Measurements from ENCODE around the gene DENND4A.

The DENND4A gene

DNA sequence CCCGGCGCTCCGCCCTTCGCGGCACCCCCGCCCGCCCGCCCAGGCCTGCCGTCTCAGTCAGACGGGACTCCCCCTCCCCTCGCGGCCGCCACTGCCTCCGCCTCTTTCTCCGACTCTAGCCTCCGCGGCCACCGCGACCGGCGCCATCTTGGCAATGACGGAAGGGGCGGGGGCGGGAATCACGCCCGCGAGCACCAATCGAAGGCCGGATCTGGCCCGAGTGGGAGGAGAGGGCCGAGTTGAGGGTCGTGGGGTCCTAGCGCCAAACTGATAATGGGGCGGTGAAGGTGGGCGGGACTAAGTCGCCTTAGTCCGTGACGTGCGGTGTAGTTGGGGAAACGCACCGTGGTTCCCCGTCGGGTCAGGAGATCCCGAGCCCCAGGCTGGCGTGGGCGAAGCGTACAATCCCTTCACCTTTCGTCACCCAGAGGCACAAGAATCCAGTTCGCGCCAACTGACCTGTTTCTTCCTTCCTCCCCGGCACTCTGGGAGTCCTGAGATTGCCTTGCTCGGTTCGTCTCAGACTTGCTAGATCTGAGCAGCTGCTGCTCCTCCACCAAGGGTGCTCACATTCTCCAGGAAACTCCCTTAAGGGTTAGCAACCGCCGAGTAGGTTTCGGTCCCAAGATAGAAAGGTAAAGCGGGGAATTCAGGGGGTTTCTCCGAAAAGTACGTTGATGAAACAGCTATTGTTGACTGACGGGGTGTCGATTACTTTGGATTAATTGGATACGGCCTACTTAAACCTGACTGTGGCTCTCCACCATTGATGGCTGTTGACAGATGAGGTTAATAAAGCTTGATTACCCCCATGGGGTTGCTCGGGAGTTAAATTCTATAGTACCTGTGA is at the start of gene DENND4A:
DENND4A (minus strand) TSS at position 156 of the 850 bp plus-strand sequence. CDS start 35,843 bp downstream, outside the sequence.
- DNase-seq: peak; percentile 89 to 90

DNA sequence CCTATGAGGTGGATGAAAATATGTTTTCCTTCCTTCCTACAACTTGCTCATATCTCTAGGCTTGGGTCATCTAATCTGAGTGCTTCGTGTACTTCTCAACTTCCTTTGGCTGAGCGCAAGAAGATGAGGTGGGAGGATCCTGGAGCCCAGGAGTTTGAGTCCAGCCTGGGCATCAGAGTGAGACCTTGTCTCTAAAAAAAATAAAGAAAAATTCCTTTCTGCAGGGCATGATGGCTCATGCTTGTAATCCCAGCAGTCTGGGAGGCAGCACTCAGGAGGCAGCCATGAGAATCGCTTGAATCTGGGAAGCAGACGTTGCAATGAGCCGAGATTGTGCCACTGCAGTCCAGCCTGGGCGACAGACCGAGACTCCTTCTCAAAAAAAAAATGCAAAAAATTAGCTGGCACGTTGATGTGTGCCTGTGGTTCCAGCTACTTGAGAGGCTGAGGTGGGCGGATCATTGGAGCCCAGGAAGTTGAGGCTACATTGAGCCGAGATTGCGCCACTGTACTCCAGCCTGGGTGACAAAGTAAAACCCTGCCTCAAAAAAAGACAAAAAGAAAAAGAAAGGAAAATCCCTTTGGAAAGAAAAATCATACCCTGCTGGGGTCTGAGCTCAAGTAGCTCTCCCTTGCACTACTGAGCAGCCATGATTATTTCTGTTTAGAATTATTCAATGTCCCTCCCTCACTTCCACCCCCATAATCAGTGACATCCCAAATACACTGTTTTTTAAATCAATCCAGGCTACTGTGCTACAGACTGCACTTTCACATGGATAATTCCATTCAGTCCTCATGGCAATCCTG is 49.2 kb upstream of the DENND4A start:
- no peak for DNase-seq

DNA sequence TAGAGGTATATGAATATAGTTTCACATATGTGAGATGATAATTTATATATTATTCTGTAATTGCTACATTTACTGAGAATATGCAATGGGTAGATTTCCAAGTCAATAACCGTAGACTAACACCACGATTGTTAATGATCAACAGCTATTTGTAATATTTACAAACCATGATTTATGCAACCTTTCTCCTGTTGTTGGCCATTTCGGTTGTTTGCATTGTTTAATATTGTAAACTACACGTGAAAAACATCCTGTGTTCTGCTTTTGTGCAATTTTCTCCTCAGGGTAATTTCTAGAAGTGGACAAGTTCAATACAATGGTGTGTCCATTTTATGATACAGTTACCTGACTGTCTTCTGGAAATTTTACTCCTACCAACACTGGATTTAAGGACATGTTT is 47.9 kb upstream of the DENND4A start:
- DNase-seq: no peak

DNA sequence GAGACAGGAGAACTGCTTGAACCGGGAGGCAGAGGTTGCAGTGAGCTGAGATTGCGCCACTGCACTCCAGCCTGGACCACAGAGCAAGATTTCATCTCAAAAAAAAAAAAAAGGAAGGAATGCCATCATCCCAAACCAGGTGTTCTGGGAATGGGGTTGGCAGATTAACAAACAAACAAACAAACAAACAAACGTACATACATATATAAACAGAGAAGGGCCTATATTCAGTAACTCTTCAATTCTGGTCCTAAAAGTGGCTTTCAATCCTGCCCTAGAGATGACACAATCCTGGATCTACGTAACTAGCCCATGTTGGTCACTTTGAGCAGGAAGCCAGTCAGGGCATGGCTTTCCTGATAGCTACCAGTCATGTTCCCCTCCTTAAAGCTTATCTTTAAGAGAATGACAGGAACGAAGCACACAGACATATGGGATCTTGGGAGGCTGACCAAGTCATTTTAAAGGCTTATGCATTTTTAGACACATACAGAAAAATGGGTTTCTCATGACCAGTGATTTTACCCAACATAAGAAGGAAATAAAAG is 47.3 kb upstream of the DENND4A start:
- DNase-seq: no peak

DNA sequence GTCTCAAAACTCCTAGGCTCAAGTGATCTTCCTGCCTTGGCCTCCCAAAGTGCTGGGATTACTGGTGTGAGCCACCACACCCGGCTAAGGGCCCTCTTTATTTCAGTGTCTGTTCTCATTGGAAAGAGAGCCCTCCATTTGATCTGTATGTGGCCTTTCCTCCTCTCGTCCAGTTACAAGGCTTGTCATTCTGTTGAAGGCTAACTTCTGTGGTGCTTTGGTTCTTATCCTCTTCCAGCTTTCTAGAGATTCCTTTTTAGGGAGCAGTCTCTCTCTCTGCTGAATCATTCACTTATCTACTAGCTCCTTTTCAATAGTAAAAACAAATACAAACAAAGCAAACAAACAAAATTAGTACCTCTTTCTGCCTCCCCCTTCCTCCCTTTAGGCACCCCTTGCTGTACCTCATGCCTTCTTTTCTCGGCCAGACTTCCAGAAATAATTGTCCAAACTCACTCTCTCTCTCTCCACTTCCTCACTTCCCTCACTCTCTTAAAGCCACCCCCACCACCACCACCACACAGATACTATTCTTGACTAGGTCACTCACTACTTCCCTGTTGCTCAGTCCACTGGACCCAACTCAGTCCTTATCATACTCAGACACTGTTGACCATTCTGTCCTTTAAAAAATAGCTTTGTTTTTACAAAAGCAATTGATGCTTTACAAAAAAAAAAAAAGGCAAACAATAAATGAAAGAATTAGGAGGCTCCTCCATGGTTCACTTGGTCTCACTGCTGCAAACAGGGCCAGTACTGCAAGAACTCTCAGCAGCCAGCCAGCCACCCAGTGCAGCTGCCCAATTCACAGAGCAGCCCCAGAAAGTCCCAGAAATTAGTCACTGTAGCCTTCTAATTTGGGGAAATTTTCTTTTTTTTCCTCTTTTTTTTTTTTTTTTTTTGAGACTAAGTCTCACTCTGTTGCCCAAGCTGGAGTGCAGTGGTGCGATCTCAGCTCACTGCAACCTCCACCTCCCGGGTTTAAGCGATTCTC is 45.5 kb upstream of the DENND4A start:
- no peak for DNase-seq

DNA sequence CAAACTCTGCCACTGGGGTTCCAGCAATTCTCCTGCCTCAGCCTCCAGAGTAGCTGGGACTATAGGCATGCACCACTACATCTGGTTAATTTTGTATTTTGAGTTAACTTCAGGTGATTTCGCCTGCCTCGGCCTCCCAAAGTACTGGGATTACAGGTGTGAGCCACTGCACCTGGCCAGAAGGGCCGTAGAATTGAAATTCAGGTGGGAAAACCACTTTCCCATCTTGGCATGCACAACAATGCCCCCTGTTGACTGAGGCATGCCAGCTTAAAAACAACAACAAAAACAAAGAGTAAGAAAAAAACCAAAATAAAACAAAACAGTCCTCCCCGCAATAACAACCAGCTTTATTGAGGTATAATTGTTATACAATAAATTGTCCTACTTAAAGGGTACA is 44.6 kb upstream of the DENND4A start:
- no peak for DNase-seq

DNA sequence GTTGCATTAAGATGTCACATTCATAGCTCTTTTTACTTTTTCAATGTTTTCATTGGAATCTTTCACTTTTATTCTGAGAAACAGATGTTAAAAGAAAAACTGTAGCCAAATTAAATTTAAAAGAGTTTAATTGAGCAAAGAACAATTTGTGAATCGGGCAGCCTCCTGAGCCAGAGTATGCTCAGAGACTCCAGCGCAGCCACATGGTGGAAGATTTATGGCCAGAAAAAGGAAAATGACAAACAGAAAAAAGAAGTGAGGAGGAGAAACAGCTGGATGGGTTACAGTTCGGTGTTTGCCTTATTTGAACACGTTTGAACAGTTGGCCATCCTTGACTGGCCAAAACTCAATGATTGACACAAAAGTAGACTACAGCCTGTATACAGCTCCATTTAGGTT is 43.4 kb upstream of the DENND4A start:
- DNase-seq: no peak

DNA sequence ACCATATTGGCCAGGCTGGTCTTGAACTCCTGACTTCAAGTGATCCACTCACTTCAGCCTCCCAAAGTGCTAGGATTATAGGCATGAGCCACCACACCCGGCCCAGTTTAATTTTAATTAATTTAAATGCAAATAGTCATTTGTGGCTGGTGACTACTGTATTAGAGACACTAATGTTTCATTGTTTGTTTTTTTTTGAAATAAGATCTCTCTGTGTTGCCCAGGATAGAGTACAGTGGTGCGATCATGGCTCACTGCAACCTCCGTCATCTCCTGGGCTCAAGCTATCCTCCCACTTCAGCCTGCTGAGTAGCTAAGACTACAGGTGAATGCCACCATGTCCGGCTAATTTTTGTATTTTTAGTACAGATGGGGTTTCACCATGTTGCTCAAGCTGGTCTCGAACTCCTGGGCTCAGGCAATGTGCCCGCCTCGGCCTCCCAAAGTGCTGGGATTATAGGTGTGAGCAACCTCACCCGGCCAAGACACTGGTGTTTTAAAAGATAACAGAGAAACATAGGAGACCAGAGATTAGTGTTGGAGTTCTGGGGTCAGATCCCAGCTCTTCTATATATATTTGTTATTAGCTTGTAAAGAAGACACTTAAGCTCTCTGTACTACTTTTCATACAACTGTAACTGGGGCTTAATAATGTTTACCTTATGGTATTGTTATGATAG is 42.6 kb upstream of the DENND4A start:
- DNase-seq: no peak

DNA sequence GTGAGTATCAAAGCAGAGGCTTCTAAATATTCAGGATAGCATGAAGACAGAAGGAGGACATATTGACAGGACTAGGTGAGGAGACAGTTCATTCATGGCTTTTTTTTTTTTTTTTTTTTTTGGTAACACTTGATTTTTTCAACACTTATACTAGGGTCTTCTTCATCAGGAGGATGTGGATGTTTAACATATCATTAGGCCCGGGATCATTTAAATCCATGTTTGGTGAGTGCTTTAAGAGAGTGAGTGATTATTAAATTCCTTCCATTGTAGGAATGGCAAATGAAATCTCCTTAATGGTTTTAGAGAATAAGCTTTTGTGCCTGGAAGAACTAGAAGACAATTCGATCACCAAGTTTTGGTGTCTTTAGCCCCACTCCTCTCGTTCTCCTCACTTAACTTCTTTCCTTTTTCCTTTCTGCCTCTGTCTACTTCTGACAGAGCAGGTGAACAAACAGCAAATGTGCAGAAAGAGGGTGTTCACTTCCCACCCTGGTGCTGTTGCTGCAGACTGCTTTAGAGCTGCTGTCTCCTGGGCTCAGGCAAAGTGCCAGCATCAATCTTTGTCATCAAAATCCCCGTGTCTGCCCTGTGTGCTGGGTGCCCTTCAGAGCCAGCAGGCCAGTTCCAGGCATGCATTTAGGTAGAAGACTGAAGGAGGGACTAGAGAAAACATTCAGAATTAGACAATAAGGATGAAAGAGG is 41.6 kb upstream of the DENND4A start:
- DNase-seq: peak; percentile 31 to 42

DNA sequence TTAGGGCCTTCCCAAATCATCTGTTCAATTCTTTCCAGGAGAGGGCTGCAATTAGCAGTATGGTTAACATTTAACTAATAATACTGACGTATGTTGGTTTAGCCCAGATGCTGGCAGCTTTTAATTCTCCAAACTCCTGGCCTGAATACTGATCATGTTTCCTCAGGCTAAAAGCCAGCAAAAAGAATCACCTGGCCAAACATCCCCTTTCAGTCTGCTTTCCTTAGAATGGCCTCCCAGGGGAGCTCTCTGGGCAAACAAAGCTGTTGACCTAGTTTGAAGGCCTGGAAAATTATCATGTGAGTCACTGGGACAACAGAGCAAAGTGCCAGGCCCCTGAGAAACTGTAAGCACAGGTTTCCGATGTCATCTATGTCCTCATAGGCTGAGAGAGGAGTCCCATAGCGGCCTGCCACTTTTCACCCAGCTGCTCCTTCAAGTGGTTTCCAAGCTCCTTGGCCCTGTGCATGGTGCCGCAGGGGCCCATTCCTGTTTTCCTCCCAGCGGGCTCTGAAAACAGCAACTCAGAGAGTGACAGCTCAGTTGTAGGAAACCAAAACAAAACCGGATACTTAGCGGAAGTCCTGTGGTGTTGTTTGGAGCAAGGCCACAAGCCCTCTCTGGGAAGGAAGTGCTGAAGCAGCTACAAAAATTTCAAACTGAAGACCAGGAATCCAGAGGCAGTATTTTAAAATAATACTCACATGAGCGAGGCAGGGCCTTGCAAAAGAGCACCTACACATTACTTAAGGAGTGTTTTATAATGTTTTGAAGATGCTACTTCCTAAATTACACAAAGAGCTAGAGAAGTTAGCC is 40.7 kb upstream of the DENND4A start:
- peak; percentile 92 to 95 for DNase-seq

DNA sequence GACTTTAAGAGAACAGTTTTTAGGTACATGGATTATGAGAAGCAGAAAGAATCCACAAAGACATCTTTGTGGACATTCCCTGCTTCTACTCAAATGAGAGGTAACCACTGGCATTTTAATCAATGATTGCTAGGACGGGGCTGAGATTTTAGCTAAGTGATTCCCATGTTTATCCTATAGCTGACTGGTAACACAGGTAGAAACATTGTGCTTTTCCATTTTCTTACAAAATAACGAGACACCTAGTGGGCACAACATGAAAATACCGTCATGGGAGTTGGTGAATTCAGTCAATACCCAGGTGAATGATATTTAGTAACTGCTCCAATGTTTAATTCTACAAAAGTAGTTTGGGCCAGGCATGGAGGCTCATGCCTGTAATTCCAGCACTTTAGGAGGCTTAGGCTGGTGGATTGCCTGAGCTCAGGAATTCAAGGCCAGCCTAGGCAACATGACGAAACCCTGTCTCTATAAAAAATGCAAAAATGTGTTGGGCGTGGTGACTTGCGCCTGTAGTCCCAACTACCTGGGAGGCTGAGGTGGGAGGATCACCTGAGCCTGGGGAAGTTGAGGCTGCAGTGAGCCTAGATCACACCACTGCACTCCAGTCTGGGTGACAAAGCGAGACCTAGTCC is 37.2 kb upstream of the DENND4A start:
- DNase-seq: no peak

DNA sequence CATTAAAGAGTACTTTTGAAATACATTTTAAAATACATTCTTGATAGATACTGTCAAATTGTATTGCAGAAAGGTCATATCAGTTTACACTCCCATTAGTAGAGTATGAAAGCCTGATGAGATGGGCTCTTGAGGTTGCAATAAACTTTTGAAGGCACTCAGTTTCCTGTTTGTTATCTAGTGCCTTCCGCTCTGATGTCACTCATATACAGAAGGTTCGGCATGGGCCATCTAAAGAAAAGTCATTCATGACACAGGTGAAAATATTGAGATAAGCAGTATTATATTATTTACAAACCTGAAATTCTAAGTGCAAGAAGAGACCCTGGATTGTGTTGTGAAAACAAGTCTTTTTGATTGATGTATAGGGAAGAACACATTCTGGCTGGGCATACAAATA is 36.5 kb upstream of the DENND4A start:
- no peak for DNase-seq

DNA sequence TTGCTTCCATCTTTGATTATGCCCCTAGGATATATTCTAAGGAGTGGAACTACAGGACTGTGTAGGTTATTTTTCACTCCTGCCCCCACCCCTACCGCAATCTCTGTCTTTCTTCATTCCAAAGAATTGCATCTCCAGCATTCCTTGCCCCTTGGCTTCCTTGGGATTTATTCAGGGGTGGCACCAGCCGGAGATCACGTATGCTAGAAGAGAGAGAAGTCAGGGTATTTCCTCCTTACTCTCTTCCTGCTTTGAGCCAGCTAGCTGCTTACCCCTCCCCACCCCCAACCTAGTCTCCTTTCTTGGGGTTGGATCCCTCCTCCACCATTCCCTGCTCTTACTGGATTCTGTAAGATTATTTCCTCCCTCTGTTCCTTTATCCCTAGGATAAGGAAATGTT is 35.0 kb upstream of the DENND4A start:
- DNase-seq: no peak

DNA sequence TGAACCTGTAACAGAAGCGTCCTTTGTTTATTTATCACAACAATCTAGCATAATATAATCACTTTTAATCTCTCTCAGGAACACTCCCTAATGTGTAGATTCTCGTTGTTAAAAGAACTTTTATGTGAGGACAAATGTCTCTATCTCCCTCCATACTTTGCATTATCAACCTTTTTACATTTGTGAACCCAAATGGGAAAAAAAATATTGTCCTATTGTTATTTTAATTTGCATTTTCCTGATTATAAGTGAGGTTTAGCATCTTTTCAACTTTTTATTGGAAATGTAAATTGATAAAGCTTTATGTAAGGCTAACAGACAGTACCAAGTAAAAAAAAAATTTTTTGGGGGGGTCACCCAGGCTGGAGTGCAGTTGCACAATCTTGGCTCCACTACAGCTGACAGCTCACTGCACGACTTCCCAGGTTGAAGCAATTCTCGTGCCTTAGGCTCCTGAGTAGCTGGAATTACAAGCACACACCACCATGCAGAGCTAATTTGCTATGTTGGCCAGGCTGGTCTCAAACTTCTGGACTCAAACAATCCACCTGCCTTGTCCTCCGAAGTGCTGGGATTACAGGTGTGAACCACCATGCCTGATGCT is 33.0 kb upstream of the DENND4A start:
- DNase-seq: no peak

DNA sequence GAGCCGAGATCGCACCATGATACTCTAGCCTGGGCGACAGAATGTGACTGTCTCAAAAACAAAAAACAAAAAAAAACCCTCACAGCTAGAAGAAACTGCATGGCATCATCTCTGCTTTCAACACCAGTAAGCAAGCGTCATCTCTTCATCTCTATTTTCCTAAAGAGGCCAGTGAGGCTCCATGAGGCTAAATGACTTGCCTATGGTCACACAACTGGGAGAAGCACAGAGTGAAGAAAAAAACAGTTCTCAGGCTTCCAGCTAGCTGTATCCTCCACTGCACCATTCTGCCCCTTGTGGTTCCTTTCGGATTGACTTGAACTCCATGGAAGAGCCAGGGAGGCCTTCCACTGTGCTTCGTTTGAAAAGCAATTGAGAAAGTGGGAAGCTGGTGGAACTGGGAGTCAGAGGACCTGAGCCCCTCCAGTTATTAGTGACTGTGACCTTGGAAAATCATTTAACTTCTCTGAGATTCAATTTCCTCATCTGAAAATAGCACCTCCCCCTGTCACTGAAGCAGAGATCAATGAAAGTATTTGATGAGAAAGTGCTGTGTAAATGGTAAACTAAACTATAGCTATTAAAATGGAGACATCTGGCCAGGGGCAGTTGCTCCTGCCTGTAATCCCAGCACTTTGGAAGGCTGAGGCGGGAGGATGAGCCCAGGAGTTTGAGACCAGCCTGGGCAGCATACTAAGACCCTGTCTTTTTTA is 32.1 kb upstream of the DENND4A start:
- DNase-seq: peak; percentile 42 to 49

DNA sequence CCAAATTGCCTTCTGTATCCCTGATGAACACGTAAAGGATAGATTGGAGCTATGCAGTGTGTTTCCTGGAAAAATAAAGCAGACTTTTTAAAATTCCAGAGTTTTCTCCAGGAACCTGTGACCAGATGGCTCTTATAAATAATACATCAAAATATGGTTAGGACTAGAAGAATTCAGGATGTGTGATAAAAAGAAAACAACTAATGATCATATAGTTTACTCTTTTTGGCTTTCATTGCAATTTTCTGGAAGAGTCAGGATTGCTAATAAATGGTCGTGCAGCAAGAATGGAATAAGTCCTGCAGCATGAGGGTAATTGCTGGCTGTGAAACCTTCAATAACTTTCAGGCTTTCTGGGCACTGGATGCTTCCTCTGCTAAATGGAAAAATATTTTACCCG is 30.2 kb upstream of the DENND4A start:
- DNase-seq: no peak

DNA sequence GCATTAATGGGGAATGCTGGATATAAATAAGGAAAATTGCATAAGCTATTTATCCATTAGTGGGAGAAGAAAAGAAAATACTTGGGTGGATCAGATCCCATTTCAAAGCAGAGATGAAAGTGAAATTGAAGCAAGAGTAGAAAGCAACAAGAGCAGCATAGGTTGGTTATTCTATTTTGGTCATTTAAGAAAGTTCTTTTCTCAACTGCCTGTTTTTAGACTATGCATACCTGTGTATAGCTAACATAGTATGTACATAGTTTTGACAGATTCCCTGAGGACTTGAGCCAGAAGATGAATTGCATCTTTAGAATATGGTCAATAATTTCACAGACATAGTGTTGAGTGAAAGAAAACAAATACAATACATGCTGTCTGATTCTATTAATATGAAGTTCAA is 29.0 kb upstream of the DENND4A start:
- DNase-seq: no peak

DNA sequence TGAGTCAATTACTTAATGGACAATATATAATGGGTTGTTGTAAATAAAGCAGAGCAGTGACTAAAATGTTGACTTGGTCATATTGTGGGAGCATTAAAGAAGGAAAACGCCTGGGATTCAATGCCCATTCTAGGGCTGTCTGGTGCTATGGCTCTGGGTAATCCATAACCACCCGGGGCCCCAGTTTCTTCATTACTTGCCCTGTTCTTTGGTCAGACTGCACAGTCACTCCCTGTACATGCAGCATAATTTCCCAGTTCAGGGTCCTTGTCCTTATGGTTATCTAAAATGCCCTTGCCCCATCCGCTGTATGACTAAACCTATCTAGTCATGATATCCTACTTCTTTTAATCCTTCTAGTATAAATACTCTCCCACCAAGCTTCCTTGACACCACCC is 27.5 kb upstream of the DENND4A start:
- DNase-seq: no peak

Data from NCI-H1930 (cell line).